ENCODE measurements around the gene YTHDC1. TPM values are rescaled to one million over a fixed set of nuclear protein-coding genes. Genes with fewer than 3 reads are reported as not detected.

The YTHDC1 gene
- total and polyA plus RNA-seq, 2 of the 8 experiments (the other 6 are each of a cell fraction or from before 2014, with no cell fraction given): 25.7 to 89.5 TPM

- Histone ChIP-seq H3K9ac (replicated peaks in 1 of 4; ENCODE audit: extremely low read depth in 1 of 4, low read depth in 3 of 4, low read length in 3 of 4) (no peak overlapping the region), H3K14ac (ENCODE audit: insufficient read length) (no peak overlapping the region), H2BK12ac (ENCODE audit: low read depth, low read length) (no peak overlapping the region), H3K27ac (ENCODE audit: low read depth, low read length) (no peak overlapping the region), H3K18ac (ENCODE audit: extremely low read depth, low read length) (0 out of 2 replicates have a peak overlapping the region, but pooled peaks have one; percentile 28), H3K4me3 (ENCODE audit: extremely low read depth in 1 of 4, insufficient read depth in 2 of 4, low read depth in 3 of 4, low read length in 4 of 4) (no peak overlapping the region), H3K79me1 (ENCODE audit: low read depth, low read length) (no peaks in the 10 kb centered on the region), H3K4me1 (replicated peaks in 1 of 4; ENCODE audit: control insufficient read depth in 3 of 4, insufficient read depth in 4 of 4, low read length in 3 of 4) (peaks cover 0 to 10% (median 8%) of the 10 kb centered on the region in 4 experiments; a peak in 5 of 7 replicates), H4K20me1 (replicated peaks in 1 of 2; ENCODE audit: control insufficient read depth in 1 of 2, insufficient read depth in 2 of 2, low read length in 2 of 2) (peaks cover 0 to 3% of the 10 kb centered on the region in 2 experiments), H3K4me2 (ENCODE audit: insufficient read depth in 1 of 2, low read depth in 2 of 2, low read length in 2 of 2) (no peak overlapping the region), H2AK5ac (ENCODE audit: low read depth, low read length) (no peak overlapping the region), H2BK20ac (ENCODE audit: low read length) (no peak overlapping the region), H3K79me2 (ENCODE audit: control insufficient read depth in 1 of 2, insufficient read depth in 2 of 2, low read length in 2 of 2) (no peaks in the 10 kb centered on the region), H2AFZ (ENCODE audit: low read length) (no peak overlapping the region), H3K9me3 (ENCODE audit: insufficient read depth in 2 of 2, low read depth in 1 of 2, low read length in 1 of 2) (no peaks in the 10 kb centered on the region), H3K23ac (ENCODE audit: insufficient read length) (no peak overlapping the region), H2BK15ac (ENCODE audit: low read length) (no peak overlapping the region), H3K36me3 (ENCODE audit: control insufficient read depth in 2 of 4, insufficient read depth in 4 of 4, low read length in 3 of 4) (peaks cover 2 to 99% (median 40%) of the 10 kb centered on the region in 4 experiments; a peak in 6 of 8 replicates), H3K4ac (replicated peaks; ENCODE audit: insufficient read length, low read depth, low read length) (peak overlapping the region; percentile 46), H3K23me2 (ENCODE audit: low read depth, low read length) (no peaks in the 10 kb centered on the region), H2BK5ac (ENCODE audit: low read depth, low read length) (no peak overlapping the region), H3K27me3 (replicated peaks in 1 of 4; ENCODE audit: control insufficient read depth in 3 of 4, extremely low read depth in 1 of 4, insufficient read depth in 3 of 4, low read length in 3 of 4) (no peaks in the 10 kb centered on the region), H4K5ac (ENCODE audit: insufficient read length, low read depth, low read length) (no peak overlapping the region), H4K8ac (ENCODE audit: extremely low read depth, insufficient read depth, low read length) (no peak overlapping the region), H4K91ac (replicated peaks; ENCODE audit: insufficient read length, low read length) (no peak overlapping the region), H3K56ac (replicated peaks; ENCODE audit: insufficient read length, low read depth, low read length) (no peak overlapping the region), H2BK120ac (replicated peaks; ENCODE audit: low read depth, low read length) (no peak overlapping the region)
- TF ChIP-seq EP300 (IDR thresholded peaks at IDR 0.05; ENCODE audit: borderline replicate concordance in 1 of 2, low read depth in 2 of 2, low read length in 2 of 2): no peak
- TF ChIP-seq POLR2A (IDR thresholded peaks at IDR 0.05; ENCODE audit: control extremely low read depth in 1 of 2, low read depth in 2 of 2, low read length in 2 of 2): no peak
- no peak for TF ChIP-seq ASH2L (IDR thresholded peaks at IDR 0.05; ENCODE audit: low read length)
- TF ChIP-seq POLR2AphosphoS5 (IDR thresholded peaks at IDR 0.05; ENCODE audit: low read depth, low read length): no peak
- no peak for TF ChIP-seq CTBP2 (IDR thresholded peaks at IDR 0.05; ENCODE audit: borderline replicate concordance, insufficient read depth, insufficient read length, low read length)
- TF ChIP-seq CBX5 (IDR thresholded peaks at IDR 0.05; ENCODE audit: low read depth, low read length): no peak
- TF ChIP-seq MAX (IDR thresholded peaks at IDR 0.05): no peak
- CTCF ChIA-PET (ENCODE audit: partially characterized antibody): interaction anchor here (1.5 kb wide), 1 partner anchor 45 kb away, joined by 4 read pairs; no protein-coding TSS in a partner anchor
- WGBS, 2 experiments (ENCODE audit: extremely low coverage in 1 of 2, insufficient coverage in 1 of 2, insufficient read length in 1 of 2, insufficient replicate concordance in 2 of 2, low coverage in 1 of 2, low lambda C conversion rate in 2 of 2, missing lambda C conversion rate in 1 of 2): 76% methylated on average over 5 of the region's 5 CpGs; no CpG with 5 or more reads in 1 of the 2 experiments
- POLR2A ChIA-PET (ENCODE audit: partially characterized antibody): interaction anchor here (1.0 to 1.4 kb wide), 6 partner anchors 9 to 34 kb away, joined by 3 to 5 read pairs (median 3); no protein-coding TSS in a partner anchor
- DNase-seq (ENCODE audit: low read depth in 1 of 2, low spot score in 2 of 2): no peak
- FAIRE-seq: peak; percentile 36
These were observed 33.5 kb downstream of the YTHDC1 start for GRCh38 chr4:68316193-68316969.

All from H1 (cell line).